Epithelial cell of esophagus (primary cell): Measurements from ENCODE around the gene DOK1.

Source experiments
- DNase-seq: peaks from one replicate; pipeline ENCODE4 v3.0.0; 2010; ENCODE audit warnings: low read depth
- H3K4me3 ChIP-seq: 2 replicates; pipeline ENCODE4 v1.5.1; 2011; ENCODE audit warnings: mild to moderate bottlenecking, low read length, control low read depth
- TF ChIP-seq, protein P1 (sequence below): IDR thresholded peaks from 2 replicates; pipeline ENCODE4 v1.5.1; 2011; ENCODE audit warnings: low read depth, mild to moderate bottlenecking, low read length, control low read depth, inconsistent platforms; ENCODE audit not compliant: insufficient read depth; ENCODE audit errors: missing control alignments

Gene DOK1

DNA sequence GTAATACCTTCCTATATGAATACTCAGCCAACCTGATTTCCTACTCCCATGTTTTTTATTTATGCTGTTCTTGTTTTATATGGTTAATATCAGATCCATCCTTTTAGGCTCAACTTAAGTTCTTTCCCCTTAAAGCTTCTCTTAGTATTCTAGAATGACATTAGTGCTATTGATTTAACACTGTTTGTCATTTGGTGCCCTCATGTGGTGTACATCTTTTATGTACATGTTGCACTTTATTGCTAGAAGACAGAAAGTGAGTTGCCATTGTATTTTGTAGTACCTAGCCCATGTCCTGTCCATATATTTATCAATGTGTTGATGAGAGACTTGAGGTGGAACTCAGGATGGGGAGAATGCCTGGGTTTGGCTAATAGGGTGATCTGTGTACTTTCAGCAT is 22.3 kb upstream of the DOK1 start:
- peak; percentile 70 for DNase-seq
- TF ChIP-seq, protein P1, sequence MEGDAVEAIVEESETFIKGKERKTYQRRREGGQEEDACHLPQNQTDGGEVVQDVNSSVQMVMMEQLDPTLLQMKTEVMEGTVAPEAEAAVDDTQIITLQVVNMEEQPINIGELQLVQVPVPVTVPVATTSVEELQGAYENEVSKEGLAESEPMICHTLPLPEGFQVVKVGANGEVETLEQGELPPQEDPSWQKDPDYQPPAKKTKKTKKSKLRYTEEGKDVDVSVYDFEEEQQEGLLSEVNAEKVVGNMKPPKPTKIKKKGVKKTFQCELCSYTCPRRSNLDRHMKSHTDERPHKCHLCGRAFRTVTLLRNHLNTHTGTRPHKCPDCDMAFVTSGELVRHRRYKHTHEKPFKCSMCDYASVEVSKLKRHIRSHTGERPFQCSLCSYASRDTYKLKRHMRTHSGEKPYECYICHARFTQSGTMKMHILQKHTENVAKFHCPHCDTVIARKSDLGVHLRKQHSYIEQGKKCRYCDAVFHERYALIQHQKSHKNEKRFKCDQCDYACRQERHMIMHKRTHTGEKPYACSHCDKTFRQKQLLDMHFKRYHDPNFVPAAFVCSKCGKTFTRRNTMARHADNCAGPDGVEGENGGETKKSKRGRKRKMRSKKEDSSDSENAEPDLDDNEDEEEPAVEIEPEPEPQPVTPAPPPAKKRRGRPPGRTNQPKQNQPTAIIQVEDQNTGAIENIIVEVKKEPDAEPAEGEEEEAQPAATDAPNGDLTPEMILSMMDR: peak; percentile 27
- no peak overlapping the region for H3K4me3 ChIP-seq

DNA sequence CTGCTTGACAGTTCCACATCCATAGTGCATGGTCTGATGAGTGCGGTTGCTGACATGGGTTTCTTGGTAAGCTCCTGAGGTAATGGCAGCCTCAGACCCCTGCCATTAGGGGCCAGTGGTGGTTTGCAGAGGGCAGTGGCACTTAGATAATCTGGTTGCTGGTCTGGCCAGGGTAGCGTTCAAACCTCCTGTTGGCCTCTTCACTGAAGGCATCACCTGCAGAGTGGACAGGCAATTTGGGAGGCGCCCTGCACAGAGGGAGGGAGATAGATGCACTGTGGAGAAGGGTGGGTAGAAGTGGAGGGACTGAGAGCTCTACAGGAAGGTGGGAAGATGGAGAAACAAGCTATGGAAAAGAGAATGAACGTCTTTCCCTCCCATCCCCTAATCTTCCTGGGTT is 21.1 kb upstream of the DOK1 start:
- no peak for DNase-seq
- TF ChIP-seq, protein P1: no peak
- no peak overlapping the region for H3K4me3 ChIP-seq

DNA sequence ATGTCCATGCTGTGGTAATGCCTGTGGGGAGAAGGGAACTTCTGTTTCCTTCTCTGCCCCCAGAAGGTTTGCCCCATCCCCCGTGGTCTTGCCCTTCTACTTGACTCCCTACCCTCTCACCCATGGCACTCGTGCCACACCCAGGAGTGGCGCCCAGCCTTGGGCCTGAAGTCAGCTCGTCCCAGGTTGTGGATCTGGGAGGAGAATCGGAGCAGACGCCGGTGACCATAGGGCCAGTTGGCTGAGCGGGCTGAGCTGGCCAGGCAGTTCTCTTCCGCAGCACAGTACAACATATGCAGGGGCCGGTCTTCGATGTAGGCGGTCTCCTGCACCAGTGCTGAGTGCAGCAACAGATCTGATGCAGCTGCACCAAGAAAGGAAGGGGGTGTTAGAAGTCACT is 20.1 kb upstream of the DOK1 start:
- H3K4me3 ChIP-seq: no peak overlapping the region
- TF ChIP-seq, protein P1: no peak
- no peak for DNase-seq

DNA sequence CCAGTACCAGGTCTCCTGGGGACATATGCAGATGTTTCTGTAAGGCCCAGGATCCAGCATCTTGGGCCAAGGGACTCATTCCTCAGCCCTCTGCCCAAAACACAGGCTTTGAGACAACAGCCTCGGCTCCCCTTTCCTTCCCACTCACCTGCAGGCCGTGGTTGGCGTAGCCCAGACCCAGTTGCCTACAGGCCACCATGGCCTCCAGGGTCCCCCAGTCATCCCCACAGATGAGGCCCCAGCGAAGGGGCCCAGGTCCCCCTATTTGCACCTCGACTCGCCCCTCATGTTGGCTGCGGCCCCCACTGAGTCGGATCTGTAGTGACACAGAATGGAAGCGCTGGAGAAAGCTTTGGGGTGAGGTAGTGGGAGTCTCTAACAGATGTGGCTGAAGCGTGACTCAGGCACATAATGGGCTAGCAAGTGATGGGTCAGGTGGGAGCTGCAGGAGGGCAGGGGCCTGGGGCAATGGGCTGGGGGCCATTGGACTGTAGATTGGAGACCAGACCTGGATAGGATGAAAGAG is 19.0 kb upstream of the DOK1 start:
- DNase-seq: no peak
- no peak overlapping the region for H3K4me3 ChIP-seq
- TF ChIP-seq, protein P1: no peak

DNA sequence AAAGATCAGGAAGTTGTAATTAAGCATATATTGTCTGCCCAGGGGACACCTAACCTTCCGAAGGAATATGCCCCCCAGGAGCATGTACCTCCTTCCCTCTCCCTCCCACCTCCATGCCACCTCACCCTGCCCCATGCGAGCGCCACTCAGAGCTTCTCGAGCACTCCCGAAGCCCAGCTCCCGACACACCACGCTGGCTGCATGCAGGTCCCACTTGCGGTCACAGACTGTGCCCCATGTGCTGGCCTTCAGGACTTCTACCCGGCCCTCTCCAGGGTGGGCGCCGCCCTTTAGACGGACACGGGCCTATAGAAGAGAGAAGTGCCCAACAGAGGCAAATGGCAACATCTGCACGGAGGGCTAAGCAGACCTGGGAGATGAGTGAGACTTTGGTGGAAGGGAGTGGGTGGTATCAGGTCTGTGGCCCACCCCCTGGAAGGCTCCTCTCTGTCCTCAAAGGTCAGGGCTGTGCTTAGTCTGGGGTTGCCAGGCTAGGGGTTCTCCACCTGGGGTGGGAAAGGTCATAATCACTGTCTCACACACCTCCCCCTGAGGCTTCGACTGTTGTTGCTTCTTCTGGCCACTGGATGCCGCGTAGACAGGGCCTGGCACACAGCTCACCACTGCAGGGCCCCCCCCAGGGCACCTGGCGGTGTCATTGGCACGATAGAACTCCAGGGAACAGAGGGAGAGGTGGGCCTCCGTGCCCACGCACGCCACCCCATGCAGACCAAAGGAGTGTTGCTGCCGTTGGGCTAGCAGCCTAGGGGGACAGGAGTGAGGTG is 18.2 kb upstream of the DOK1 start:
- TF ChIP-seq, protein P1: no peak
- no peak overlapping the region for H3K4me3 ChIP-seq
- no peak for DNase-seq

GRCh38 chr2:74537140-74537539 is 17.4 kb upstream of the DOK1 start:
- TF ChIP-seq, protein P1: no peak
- no peak overlapping the region for H3K4me3 ChIP-seq
- DNase-seq: peak; percentile 76
